CD4-positive, alpha-beta T cell treated with Interleukin-15 for 1 hour (primary cell): ENCODE data around the gene EFNA3.

ENCODE experiments used
- DNase-seq: peaks from one replicate; pipeline ENCODE4 v3.0.0-alpha.2; 2020

EFNA3 gene

GRCh38 chr1:155070158-155070621 lies 8.4 kb upstream of the EFNA3 start:
- DNase-seq: no peak

GRCh38 chr1:155070721-155071569 lies 7.7 kb upstream of the EFNA3 start:
- DNase-seq: peak; percentile 86

DNA sequence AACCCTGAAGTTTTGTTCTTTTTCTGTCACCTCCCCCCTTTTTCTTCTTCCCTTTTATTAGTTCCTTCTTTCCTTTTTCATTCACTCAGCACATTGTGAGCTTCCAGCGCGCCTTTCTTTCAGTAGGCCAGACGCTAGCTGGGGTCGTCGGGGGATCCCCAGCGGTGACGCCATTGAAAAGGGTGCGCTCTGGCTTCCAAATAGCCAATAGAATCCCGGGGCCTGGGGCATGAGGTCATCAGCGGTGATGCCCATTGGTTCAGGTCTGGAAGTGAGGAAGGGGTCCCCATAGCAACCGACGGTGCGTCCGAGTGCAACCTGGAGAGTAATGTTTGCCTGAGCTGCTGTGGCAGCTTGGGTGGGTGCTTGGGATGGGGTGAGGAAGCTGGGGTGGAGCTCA lies 6.9 kb upstream of the EFNA3 start:
- DNase-seq: no peak

DNA sequence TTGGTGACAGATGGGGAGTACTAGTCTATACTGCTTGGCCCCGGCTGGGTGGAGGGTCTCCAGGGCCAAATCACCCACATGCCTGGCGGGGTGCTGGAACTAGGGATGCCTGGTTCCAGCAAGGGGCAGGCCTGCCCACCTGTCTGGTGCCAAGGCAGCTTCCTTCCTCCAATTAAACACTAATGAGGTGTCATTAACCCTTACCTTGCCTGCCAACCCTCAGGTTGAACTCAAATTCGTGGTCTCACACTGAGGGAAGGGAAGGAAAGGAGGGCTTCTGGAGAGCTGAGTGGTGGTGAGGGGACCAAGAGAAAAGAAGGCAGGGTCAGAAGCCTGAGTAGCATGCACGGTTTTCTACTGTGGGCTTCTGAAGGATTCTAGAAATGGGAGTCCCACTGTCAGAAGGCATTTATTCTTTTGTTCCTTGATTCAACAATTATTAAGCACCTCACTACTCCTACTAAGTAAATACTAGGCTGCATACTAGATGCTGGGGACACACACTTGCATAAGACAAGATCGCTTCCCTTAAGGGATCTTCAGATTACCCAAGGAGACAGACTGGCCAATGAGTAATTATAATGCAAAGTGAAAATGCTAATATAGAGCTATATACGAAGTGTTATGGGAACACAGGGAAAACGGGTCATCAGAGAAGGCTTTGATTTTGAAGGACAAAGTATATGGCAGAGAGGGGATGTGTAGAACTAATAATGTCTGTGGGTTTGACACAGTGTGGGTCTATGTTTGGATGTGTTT lies 5.9 kb upstream of the EFNA3 start:
- DNase-seq: no peak

DNA sequence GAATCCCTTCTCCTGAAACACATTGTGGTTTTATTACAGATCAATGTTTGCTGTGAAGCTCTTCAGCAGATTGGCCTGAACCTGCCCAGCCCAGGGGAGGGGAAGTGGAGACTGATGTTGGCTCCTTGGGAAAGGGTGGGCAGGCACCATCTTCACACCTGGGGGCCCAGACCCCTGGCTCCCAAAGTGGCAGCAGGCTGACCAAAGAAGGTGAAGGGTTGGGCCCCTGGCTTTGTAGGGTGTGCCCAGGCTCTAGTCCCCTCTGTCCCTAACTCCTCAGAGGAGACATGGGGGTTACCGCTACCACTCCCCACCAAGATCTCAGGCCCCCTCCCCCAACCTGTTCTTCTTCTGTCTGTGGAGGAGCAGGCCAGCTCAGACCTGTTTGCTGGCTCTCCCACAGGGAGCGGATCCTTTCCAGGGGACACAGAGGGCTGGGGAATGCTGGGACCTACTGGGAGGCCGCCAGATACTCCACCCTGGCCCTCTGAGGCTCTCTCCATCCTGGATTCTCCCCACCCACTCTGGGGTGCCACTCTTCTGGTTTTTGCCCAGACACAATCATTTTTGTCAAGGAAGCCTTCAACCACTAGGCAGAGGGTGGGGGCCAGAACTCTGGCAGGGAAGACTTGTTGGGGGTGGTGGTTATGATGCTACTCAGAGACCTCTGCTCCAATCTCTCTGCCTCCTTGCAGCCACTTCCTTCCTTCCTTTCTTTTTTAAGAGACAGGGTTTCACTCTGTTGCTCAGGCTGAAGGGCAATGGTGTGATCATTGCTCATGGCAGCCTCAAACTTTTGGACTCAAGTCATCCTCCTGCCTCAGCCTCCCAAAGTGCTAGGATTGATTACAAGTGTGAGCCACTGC lies 5.0 kb upstream of the EFNA3 start:
- DNase-seq: no peak

- DNase-seq: no peak
Measured at GRCh38 chr1:155075535-155075934, 3.1 kb upstream of the EFNA3 start.

GRCh38 chr1:155076371-155076770 lies 2.3 kb upstream of the EFNA3 start:
- no peak for DNase-seq

- DNase-seq: no peak
Measured at GRCh38 chr1:155077346-155077745, 1.3 kb upstream of the EFNA3 start.

- no peak for DNase-seq
Measured at GRCh38 chr1:155077758-155078445, 735 bp upstream of the EFNA3 start.

DNA sequence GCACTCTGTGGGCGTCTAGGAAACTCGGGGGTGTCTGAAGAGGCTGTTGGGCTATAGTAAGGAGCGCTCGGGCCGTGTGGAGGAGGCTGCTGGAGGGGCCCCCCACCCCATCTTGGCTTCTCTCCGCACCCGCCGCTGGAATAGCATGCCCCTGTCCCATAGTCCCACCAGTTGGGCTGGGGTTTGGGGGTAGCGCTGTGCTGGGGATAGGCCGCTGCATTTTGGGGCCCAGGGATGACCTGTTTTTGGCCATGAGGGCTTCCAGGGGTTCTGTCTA lies 511 bp downstream of the EFNA3 start:
- no peak for DNase-seq

- DNase-seq: no peak
Measured at GRCh38 chr1:155079487-155080311, 1.1 kb downstream of the EFNA3 start.

GRCh38 chr1:155080312-155081228 lies 1.9 kb downstream of the EFNA3 start:
- no peak for DNase-seq

GRCh38 chr1:155081472-155082300 lies 3.0 kb downstream of the EFNA3 start:
- no peak for DNase-seq

GRCh38 chr1:155082301-155083051 lies 3.8 kb downstream of the EFNA3 start:
- no peak for DNase-seq

DNA sequence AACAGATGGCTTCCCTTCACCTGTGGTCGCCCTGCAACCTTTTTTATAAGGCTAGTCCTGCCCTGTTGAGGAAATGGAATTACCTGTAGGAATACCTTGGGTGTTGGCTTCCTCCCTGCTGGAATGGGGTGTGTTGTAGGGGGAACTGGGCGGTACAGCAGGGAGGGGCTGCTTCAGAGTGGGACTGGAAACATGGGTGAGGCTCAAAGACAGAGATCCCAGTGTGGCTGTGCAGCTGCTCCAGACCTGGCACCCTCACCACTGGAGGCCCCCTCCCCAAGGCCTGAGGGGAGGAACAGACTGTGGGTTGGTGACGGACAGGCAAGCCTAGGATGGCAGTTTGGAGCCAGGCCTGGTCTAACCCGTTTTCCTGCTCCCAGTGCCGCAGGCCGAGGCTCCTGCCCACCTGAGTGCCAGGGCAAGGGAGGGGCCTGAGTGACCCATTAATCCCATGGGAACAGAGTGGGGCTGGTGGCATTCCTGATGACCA lies 4.5 kb downstream of the EFNA3 start:
- DNase-seq: no peak

DNA sequence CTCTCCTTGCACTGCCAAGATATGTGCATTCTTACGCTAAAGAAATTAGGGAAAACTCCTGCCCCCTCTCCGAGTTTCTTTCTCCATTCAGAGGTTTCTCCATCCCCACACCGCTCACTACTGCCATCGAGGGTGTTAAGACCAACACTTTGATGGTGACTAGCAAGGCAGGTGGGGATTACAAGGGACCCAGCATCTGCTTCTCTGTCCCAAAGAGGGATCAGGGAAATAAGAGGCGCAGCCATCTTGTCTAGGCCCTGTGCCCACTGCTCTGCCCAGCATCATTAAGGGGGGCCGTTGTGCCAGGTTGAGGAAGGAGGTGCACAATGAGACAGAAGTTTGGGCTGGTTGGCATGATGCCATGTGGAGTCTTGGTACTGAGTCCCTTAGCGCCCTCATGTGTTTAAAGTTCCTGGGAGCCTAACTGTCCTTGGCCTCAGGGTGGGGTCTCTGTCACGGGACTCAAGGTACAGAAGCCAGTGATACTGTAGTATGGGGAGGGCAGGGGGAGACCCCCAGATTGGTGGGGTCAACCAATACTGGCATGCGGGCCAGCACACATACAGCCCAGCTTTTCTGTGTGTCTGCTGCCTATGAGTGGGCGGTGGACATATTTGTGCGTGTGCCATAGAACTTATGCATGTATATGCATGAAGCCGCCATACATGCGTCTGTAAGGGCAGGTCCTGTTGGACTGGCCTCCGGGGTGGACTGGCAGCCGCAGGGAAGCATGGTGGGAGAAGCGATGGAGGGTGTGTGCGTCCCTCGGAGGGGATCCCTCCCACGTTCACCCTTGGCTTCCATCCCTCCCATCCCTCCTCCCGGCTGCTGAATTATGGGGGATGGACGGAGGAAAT lies 5.5 kb downstream of the EFNA3 start:
- no peak for DNase-seq

GRCh38 chr1:155084722-155085503 lies 6.3 kb downstream of the EFNA3 start:
- peak; percentile 91 for DNase-seq
